Measurements from ENCODE around the gene MT2A. TPM values are rescaled to one million over a fixed set of nuclear protein-coding genes. Genes with fewer than 3 reads are reported as not detected.
A peak's percentile ranks its signal among the peaks of the same experiment; 100 is the strongest.

Gene MT2A
- total RNA-seq, 1 donor = 33.7 TPM

GRCh38 chr16:56637814-56638750 lies 29.7 kb downstream of the MT2A start, which contains the start of gene MT1A:
Gene MT1A, plus strand, starts transcription at chr16:56638666. Its CDS starts 73 bp downstream, at chr16:56638739.
- no peaks in the 10 kb centered on the region for H4K20me1 ChIP-seq (ENCODE audit: insufficient read depth, low read length)
- H3K4me2 ChIP-seq (ENCODE audit: insufficient read depth, low read length) = peak within 1 kb of the TSS; percentile 85
- H3K27me3 ChIP-seq (ENCODE audit: insufficient read depth, low read length) = peaks cover 6% of the 10 kb centered on the region
- H3K27ac ChIP-seq (ENCODE audit: low read depth, low read length) = no peak within 1 kb of the TSS
- no peaks in the 10 kb centered on the region for H3K9me3 ChIP-seq (ENCODE audit: low read depth, low read length)
- peaks cover 6% of the 10 kb centered on the region for H3K4me1 ChIP-seq (ENCODE audit: insufficient read depth, low read length)
- H3K36me3 ChIP-seq (ENCODE audit: insufficient read depth, low read length) = no peaks in the 10 kb centered on the region
- peak within 1 kb of the TSS; percentile 72 for H2AFZ ChIP-seq (ENCODE audit: low read length)
- no peaks in the 10 kb centered on the region for H3K79me2 ChIP-seq (ENCODE audit: insufficient read depth, low read length)
- H3K4me3 ChIP-seq (ENCODE audit: insufficient read depth, low read length) = peak within 1 kb of the TSS; percentile 71
- peak; percentile 94 for DNase-seq (ENCODE audit: insufficient read length, low spot score, missing footprints)
- TF ChIP-seq CTCF (IDR thresholded peaks at IDR 0.05; ENCODE audit: extremely low read depth, low read depth, low read length) = no peak

- H3K27me3 ChIP-seq (ENCODE audit: insufficient read depth, low read length) = peaks cover 4% of the 10 kb centered on the region
- no peaks in the 10 kb centered on the region for H4K20me1 ChIP-seq (ENCODE audit: insufficient read depth, low read length)
Observed at GRCh38 chr16:56639045-56639444, 30.7 kb downstream of the MT2A start.

GRCh38 chr16:56640076-56640475 lies 31.7 kb downstream of the MT2A start:
- Histone ChIP-seq H3K27ac (ENCODE audit: low read depth, low read length) (no peak overlapping the region), H4K20me1 (ENCODE audit: insufficient read depth, low read length) (no peaks in the 10 kb centered on the region), H3K4me3 (ENCODE audit: insufficient read depth, low read length) (no peak overlapping the region), H3K4me1 (ENCODE audit: insufficient read depth, low read length) (peaks cover 8% of the 10 kb centered on the region), H3K27me3 (ENCODE audit: insufficient read depth, low read length) (peaks cover 11% of the 10 kb centered on the region), H2AFZ (ENCODE audit: low read length) (no peak overlapping the region), H3K4me2 (ENCODE audit: insufficient read depth, low read length) (no peak overlapping the region), H3K79me2 (ENCODE audit: insufficient read depth, low read length) (no peaks in the 10 kb centered on the region), H3K9me3 (ENCODE audit: low read depth, low read length) (no peaks in the 10 kb centered on the region), H3K36me3 (ENCODE audit: insufficient read depth, low read length) (no peaks in the 10 kb centered on the region)
- no peak for TF ChIP-seq CTCF (IDR thresholded peaks at IDR 0.05; ENCODE audit: extremely low read depth, low read depth, low read length)
- no peak for DNase-seq (ENCODE audit: insufficient read length, low spot score, missing footprints)

More at GRCh38 chr16:56639045-56639444, 30.7 kb downstream of the MT2A start:
- Histone ChIP-seq H3K36me3 (ENCODE audit: insufficient read depth, low read length) (no peaks in the 10 kb centered on the region), H2AFZ (ENCODE audit: low read length) (no peak overlapping the region), H3K27ac (ENCODE audit: low read depth, low read length) (no peak overlapping the region), H3K4me3 (ENCODE audit: insufficient read depth, low read length) (no peak overlapping the region), H3K9me3 (ENCODE audit: low read depth, low read length) (no peaks in the 10 kb centered on the region), H3K4me1 (ENCODE audit: insufficient read depth, low read length) (peaks cover 8% of the 10 kb centered on the region), H3K79me2 (ENCODE audit: insufficient read depth, low read length) (no peaks in the 10 kb centered on the region), H3K4me2 (ENCODE audit: insufficient read depth, low read length) (peak overlapping the region; percentile 85)
- no peak for DNase-seq (ENCODE audit: insufficient read length, low spot score, missing footprints)
- TF ChIP-seq CTCF (IDR thresholded peaks at IDR 0.05; ENCODE audit: extremely low read depth, low read depth, low read length) = no peak

- no peak overlapping the region for H2AFZ ChIP-seq (ENCODE audit: low read length)
- H3K9me3 ChIP-seq (ENCODE audit: low read depth, low read length) = no peaks in the 10 kb centered on the region
- TF ChIP-seq CTCF (IDR thresholded peaks at IDR 0.05; ENCODE audit: extremely low read depth, low read depth, low read length) = no peak
- no peak overlapping the region for H3K4me2 ChIP-seq (ENCODE audit: insufficient read depth, low read length)
- H3K36me3 ChIP-seq (ENCODE audit: insufficient read depth, low read length) = no peaks in the 10 kb centered on the region
- H3K27me3 ChIP-seq (ENCODE audit: insufficient read depth, low read length) = peaks cover 17% of the 10 kb centered on the region
- H3K4me3 ChIP-seq (ENCODE audit: insufficient read depth, low read length) = no peak overlapping the region
- H3K27ac ChIP-seq (ENCODE audit: low read depth, low read length) = no peak overlapping the region
- H3K4me1 ChIP-seq (ENCODE audit: insufficient read depth, low read length) = peaks cover 8% of the 10 kb centered on the region
- no peak for DNase-seq (ENCODE audit: insufficient read length, low spot score, missing footprints)
- no peaks in the 10 kb centered on the region for H4K20me1 ChIP-seq (ENCODE audit: insufficient read depth, low read length)
- no peaks in the 10 kb centered on the region for H3K79me2 ChIP-seq (ENCODE audit: insufficient read depth, low read length)
Observed at GRCh38 chr16:56641166-56641565, 32.8 kb downstream of the MT2A start.
